Activated CD8-positive, alpha-beta T cell treated with anti-CD3 and anti-CD28 coated beads, Interleukin-2, amount 10 ng/mL, durations not matched to agents 7 days and 5 days (primary cell): ENCODE data around the gene MCHR1. TPM values are rescaled to one million over a fixed set of nuclear protein-coding genes. Genes with fewer than 3 reads are reported as not detected.

Experiments
- ATAC-seq: fragments of 150-1000 bp; cut with Tn5 transposase; one replicate; pipeline ENCODE4 v1.10.0; 2021; ENCODE audit warnings: moderate library complexity
- CTCF ChIA-PET: fragments of 350-600 bp; sonication (Branson Sonifier 250); formaldehyde crosslinking; loops from one replicate; lab custom pipeline; 2021; ENCODE audit warnings: antibody characterized with exemption; lab: Charles Lee
- POLR2A ChIA-PET: fragments of 350-600 bp; sonication (Branson Sonifier 250); formaldehyde crosslinking; loops from one replicate; lab custom pipeline; 2021; ENCODE audit warnings: antibody characterized with exemption; lab: Charles Lee
- DNase-seq: peaks from one replicate; pipeline ENCODE4 v3.0.0-alpha.2; 2020
- H3K27ac Mint-ChIP-seq: one replicate; pipeline ENCODE4 v1.8.0; 2021; ENCODE audit warnings: mild to moderate bottlenecking, mixed read lengths
- H3K27me3 Mint-ChIP-seq: one replicate; pipeline ENCODE4 v1.8.0; 2021; ENCODE audit warnings: low read depth, mixed read lengths
- H3K36me3 Mint-ChIP-seq: one replicate; pipeline ENCODE4 v1.8.0; 2021; ENCODE audit warnings: low read depth, mixed read lengths
- H3K4me1 Mint-ChIP-seq: one replicate; pipeline ENCODE4 v1.8.0; 2021; ENCODE audit warnings: low read depth, mixed read lengths
- H3K4me3 Mint-ChIP-seq: one replicate; pipeline ENCODE4 v1.8.0; 2021; ENCODE audit warnings: mild to moderate bottlenecking, mixed read lengths
- H3K9me3 Mint-ChIP-seq: one replicate; pipeline ENCODE4 v1.8.0; 2022; ENCODE audit warnings: mixed read lengths; ENCODE audit not compliant: insufficient read depth
- total RNA-seq, 2 experiments: library from RNA; stranded (reverse); gene quantifications; one replicate each; pipeline ENCODE4 v1.2.3, GENCODE V29; 2021

MCHR1 gene
- total RNA-seq, 2 experiments from 2014 or later: not detected

GRCh38 chr22:40694411-40694810 lies 15.1 kb downstream of the MCHR1 start:
- no peaks in the 10 kb centered on the region for H3K36me3 Mint-ChIP-seq
- ChIA-PET CTCF (interaction anchor here (1.0 to 2.0 kb wide), 2 partner anchors 12 to 45 kb away, joined by 3 to 10 read pairs; no protein-coding TSS in a partner anchor), POLR2A (interaction anchor here (0.5 kb wide), 1 partner anchor 58 kb away, joined by 3 read pairs; the partner anchor contains the start of gene MRTFA)
- H3K27ac Mint-ChIP-seq: no peak overlapping the region
- no peaks in the 10 kb centered on the region for H3K9me3 Mint-ChIP-seq
- ATAC-seq: no peak
- no peak for DNase-seq
- H3K4me3 Mint-ChIP-seq: no peak overlapping the region
- H3K4me1 Mint-ChIP-seq: no peaks in the 10 kb centered on the region
- peaks cover 19% of the 10 kb centered on the region for H3K27me3 Mint-ChIP-seq

GRCh38 chr22:40701274-40701673 lies 22.0 kb downstream of the MCHR1 start:
- Mint-ChIP-seq H3K27me3 (peaks cover 11% of the 10 kb centered on the region), H3K4me3 (no peak overlapping the region), H3K9me3 (no peaks in the 10 kb centered on the region), H3K36me3 (no peaks in the 10 kb centered on the region), H3K27ac (no peak overlapping the region), H3K4me1 (peaks cover 2% of the 10 kb centered on the region)
- CTCF ChIA-PET: interaction anchor here (1.3 to 1.9 kb wide), 2 partner anchors 10 to 264 kb away, joined by 3 to 5 read pairs; no protein-coding TSS in a partner anchor
- ATAC-seq (no peak), DNase-seq (no peak)
- POLR2A ChIA-PET: no interaction called here

GRCh38 chr22:40703174-40703573 lies 23.9 kb downstream of the MCHR1 start:
- POLR2A ChIA-PET: no interaction called here
- CTCF ChIA-PET: interaction anchor here (1.9 kb wide), 1 partner anchor 266 kb away, joined by 5 read pairs; no protein-coding TSS in a partner anchor
- ATAC-seq: no peak
- no peaks in the 10 kb centered on the region for H3K9me3 Mint-ChIP-seq
- peaks cover 5% of the 10 kb centered on the region for H3K27me3 Mint-ChIP-seq
- peaks cover 2% of the 10 kb centered on the region for H3K4me1 Mint-ChIP-seq
- no peak for DNase-seq
- no peak overlapping the region for H3K27ac Mint-ChIP-seq
- H3K36me3 Mint-ChIP-seq: no peaks in the 10 kb centered on the region
- no peak overlapping the region for H3K4me3 Mint-ChIP-seq

- ChIA-PET POLR2A (no interaction called here), CTCF (no interaction called here)
- Mint-ChIP-seq H3K27ac (no peak overlapping the region), H3K4me3 (no peak overlapping the region), H3K36me3 (no peaks in the 10 kb centered on the region), H3K9me3 (no peaks in the 10 kb centered on the region), H3K27me3 (peaks cover 2% of the 10 kb centered on the region), H3K4me1 (peaks cover 2% of the 10 kb centered on the region)
- no peak for DNase-seq
- no peak for ATAC-seq
These were observed 24.5 kb downstream of the MCHR1 start for GRCh38 chr22:40703736-40704135.

GRCh38 chr22:40705918-40706682 lies 26.8 kb downstream of the MCHR1 start:
- ChIA-PET CTCF (no interaction called here), POLR2A (no interaction called here)
- H3K9me3 Mint-ChIP-seq: no peaks in the 10 kb centered on the region
- ATAC-seq (no peak), DNase-seq (no peak)
- no peak overlapping the region for H3K4me3 Mint-ChIP-seq
- peaks cover 6% of the 10 kb centered on the region for H3K4me1 Mint-ChIP-seq
- H3K36me3 Mint-ChIP-seq: no peaks in the 10 kb centered on the region
- H3K27me3 Mint-ChIP-seq: peaks cover 2% of the 10 kb centered on the region
- no peak overlapping the region for H3K27ac Mint-ChIP-seq

GRCh38 chr22:40707154-40707553 lies 27.9 kb downstream of the MCHR1 start:
- Mint-ChIP-seq H3K27ac (no peak overlapping the region), H3K4me3 (no peak overlapping the region), H3K4me1 (peaks cover 11% of the 10 kb centered on the region), H3K27me3 (peaks cover 6% of the 10 kb centered on the region), H3K36me3 (no peaks in the 10 kb centered on the region), H3K9me3 (no peaks in the 10 kb centered on the region)
- ATAC-seq: no peak
- ChIA-PET POLR2A (interaction anchor here (0.5 kb wide), 1 partner anchor 1066 kb away, joined by 3 read pairs; no protein-coding TSS in a partner anchor), CTCF (interaction anchor here (6.0 kb wide), 1 partner anchor 23 kb away, joined by 37 read pairs; no protein-coding TSS in a partner anchor)
- DNase-seq: no peak

GRCh38 chr22:40708177-40708576 lies 28.9 kb downstream of the MCHR1 start:
- DNase-seq: no peak
- no peak overlapping the region for H3K27ac Mint-ChIP-seq
- H3K36me3 Mint-ChIP-seq: no peaks in the 10 kb centered on the region
- POLR2A ChIA-PET: interaction anchor here (0.6 kb wide), 1 partner anchor 326 kb away, joined by 3 read pairs; no protein-coding TSS in a partner anchor
- H3K4me3 Mint-ChIP-seq: no peak overlapping the region
- peaks cover 6% of the 10 kb centered on the region for H3K27me3 Mint-ChIP-seq
- no peaks in the 10 kb centered on the region for H3K9me3 Mint-ChIP-seq
- no peak for ATAC-seq
- CTCF ChIA-PET: interaction anchor here (0.7 to 6.0 kb wide), 3 partner anchors 24 to 191 kb away, joined by 3 to 37 read pairs (median 3); no protein-coding TSS in a partner anchor
- peaks cover 11% of the 10 kb centered on the region for H3K4me1 Mint-ChIP-seq

GRCh38 chr22:40709752-40710413 lies 30.6 kb downstream of the MCHR1 start:
- ChIA-PET POLR2A (no interaction called here), CTCF (interaction anchor here (0.8 to 6.0 kb wide), 4 partner anchors 10 to 189 kb away, joined by 3 to 37 read pairs (median 3); no protein-coding TSS in a partner anchor)
- Mint-ChIP-seq H3K27me3 (peaks cover 10% of the 10 kb centered on the region), H3K36me3 (no peaks in the 10 kb centered on the region), H3K9me3 (no peaks in the 10 kb centered on the region), H3K4me1 (peaks cover 16% of the 10 kb centered on the region), H3K4me3 (no peak overlapping the region), H3K27ac (no peak overlapping the region)
- DNase-seq (no peak), ATAC-seq (no peak)

- CTCF ChIA-PET: interaction anchor here (1.1 to 6.0 kb wide), 6 partner anchors 8 to 67 kb away, joined by 3 to 37 read pairs (median 6); no protein-coding TSS in a partner anchor
- POLR2A ChIA-PET: interaction anchor here (1.0 to 1.3 kb wide), 2 partner anchors 10 to 29 kb away, joined by 3 to 8 read pairs; no protein-coding TSS in a partner anchor
- Mint-ChIP-seq H3K4me3 (no peak overlapping the region), H3K27me3 (peaks cover 9% of the 10 kb centered on the region), H3K9me3 (no peaks in the 10 kb centered on the region), H3K4me1 (peaks cover 17% of the 10 kb centered on the region), H3K36me3 (no peaks in the 10 kb centered on the region), H3K27ac (no peak overlapping the region)
- no peak for ATAC-seq
- no peak for DNase-seq
These were observed 33.0 kb downstream of the MCHR1 start for GRCh38 chr22:40712311-40712710.

- ChIA-PET POLR2A (interaction anchor here (0.6 kb wide), 2 partner anchors 314 to 461 kb away, joined by 3 read pairs; no protein-coding TSS in a partner anchor), CTCF (interaction anchor here (1.0 to 1.9 kb wide), 4 partner anchors 12 to 32 kb away, joined by 3 to 9 read pairs (median 6); no protein-coding TSS in a partner anchor)
- H3K27ac Mint-ChIP-seq: no peak overlapping the region
- peaks cover 9% of the 10 kb centered on the region for H3K27me3 Mint-ChIP-seq
- DNase-seq (no peak), ATAC-seq (no peak)
- peaks cover 26% of the 10 kb centered on the region for H3K4me1 Mint-ChIP-seq
- no peaks in the 10 kb centered on the region for H3K36me3 Mint-ChIP-seq
- H3K9me3 Mint-ChIP-seq: no peaks in the 10 kb centered on the region
- no peak overlapping the region for H3K4me3 Mint-ChIP-seq
These were observed 35.4 kb downstream of the MCHR1 start for GRCh38 chr22:40714499-40715337.

GRCh38 chr22:40716116-40716515 lies 36.8 kb downstream of the MCHR1 start:
- Mint-ChIP-seq H3K36me3 (no peaks in the 10 kb centered on the region), H3K4me3 (no peak overlapping the region), H3K4me1 (peaks cover 28% of the 10 kb centered on the region), H3K27ac (no peak overlapping the region), H3K27me3 (peaks cover 9% of the 10 kb centered on the region), H3K9me3 (no peaks in the 10 kb centered on the region)
- POLR2A ChIA-PET: no interaction called here
- DNase-seq (no peak), ATAC-seq (no peak)
- CTCF ChIA-PET: no interaction called here
